Stimulated activated CD4-positive, alpha-beta T cell treated with anti-CD3 and anti-CD28 coated beads, TNF-alpha, amount 100 ng/mL, for 48 hours (primary cell): Measurements from ENCODE around the gene IQCM.
"Not testable (repeated sequence)": the region's sequence is repeated elsewhere in the genome, so short reads cannot be mapped to it uniquely, and the experiment has no call there.

Experiments used
- DNase-seq, 3 donors: peaks; one replicate each; pipeline ENCODE4 v3.0.0-alpha.2; 2020; ENCODE audit warnings: low read depth in 3 of 3

Gene IQCM

DNA sequence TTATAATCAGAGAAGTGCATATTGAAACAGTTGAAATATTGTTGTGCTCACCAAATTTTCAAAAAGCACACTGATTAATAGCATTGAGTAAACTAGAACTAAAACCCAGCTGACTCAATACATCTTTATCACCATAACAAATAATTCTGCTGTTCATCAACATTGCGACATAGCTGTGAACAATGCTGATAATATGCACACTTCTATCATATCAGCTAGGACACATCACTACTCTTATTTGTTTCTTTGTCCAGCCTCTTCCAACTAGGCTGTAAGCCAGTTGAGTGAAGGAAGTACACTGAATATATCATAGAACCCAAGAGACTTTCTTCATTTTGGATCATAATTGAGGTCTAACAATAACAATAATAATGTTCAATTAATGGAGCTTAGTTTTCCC, 349.7 kb downstream of the IQCM start:
- no peak for DNase-seq

- DNase-seq = no peak
Measured at GRCh38 chr4:149443537-149443936, 372.1 kb downstream of the IQCM start.

GRCh38 chr4:149441338-149441737, 374.3 kb downstream of the IQCM start:
- no peak for DNase-seq

DNA sequence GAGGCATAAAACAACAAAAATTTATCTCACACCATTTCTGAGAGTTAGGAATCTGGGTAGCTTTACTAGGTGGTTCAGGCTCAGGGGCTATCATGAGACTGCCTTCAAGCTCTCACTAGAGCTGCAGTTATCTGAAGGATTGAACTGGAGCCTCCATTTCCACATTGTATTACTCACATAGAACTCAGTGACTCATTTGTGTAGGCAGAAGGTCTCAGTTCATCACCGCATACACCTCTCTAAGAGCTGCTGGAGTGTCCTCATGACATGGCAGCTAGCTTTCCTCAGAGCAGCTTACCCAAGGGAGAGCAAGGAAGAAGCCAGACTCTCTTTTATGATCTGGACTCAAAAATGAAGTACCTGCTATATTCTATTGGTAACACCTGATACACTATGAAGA, 389.2 kb downstream of the IQCM start:
- no peak for DNase-seq

DNA sequence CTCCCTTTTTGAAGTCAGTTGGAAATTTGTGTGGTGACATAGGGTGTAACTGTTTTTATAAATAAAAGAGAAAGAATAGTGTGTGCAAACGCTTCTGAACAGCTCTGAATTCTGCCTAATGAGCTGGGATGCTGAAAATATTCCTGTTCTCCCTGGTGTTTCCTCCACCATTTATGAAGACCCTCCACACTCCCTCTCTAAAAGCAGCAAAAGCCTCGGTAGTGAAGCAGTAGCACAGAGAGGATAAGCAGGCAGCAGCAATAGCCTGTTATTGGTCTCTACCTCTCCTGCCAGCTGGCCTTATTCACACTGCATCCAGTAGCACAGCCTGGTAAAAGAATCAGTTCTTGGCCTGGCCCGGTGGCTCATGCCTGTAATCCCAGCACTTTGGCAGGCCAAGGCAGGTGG, 406.1 kb downstream of the IQCM start:
- DNase-seq = no peak

GRCh38 chr4:149409146-149409545, 406.5 kb downstream of the IQCM start:
- DNase-seq = no peak

- no peak for DNase-seq
Measured at GRCh38 chr4:149404143-149404542, 411.5 kb downstream of the IQCM start.

- DNase-seq = no peak
Measured at GRCh38 chr4:149403081-149403480, 412.6 kb downstream of the IQCM start.

- DNase-seq = no peak
Measured at GRCh38 chr4:149398993-149399392, 416.6 kb downstream of the IQCM start.

GRCh38 chr4:149370785-149371420, 444.7 kb downstream of the IQCM start:
- no peak for DNase-seq

- no peak for DNase-seq
Measured at GRCh38 chr4:149370002-149370401, 445.6 kb downstream of the IQCM start.

- DNase-seq = no peak
Measured at GRCh38 chr4:149353241-149353640, 462.4 kb downstream of the IQCM start.

GRCh38 chr4:149349541-149349940, 466.1 kb downstream of the IQCM start:
- DNase-seq = no peak

- DNase-seq = no peak
Measured at GRCh38 chr4:149347139-149347538, 468.5 kb downstream of the IQCM start.

GRCh38 chr4:149345424-149345823, 470.2 kb downstream of the IQCM start:
- DNase-seq = no peak

GRCh38 chr4:149344436-149344835, 471.2 kb downstream of the IQCM start:
- no peak for DNase-seq

DNA sequence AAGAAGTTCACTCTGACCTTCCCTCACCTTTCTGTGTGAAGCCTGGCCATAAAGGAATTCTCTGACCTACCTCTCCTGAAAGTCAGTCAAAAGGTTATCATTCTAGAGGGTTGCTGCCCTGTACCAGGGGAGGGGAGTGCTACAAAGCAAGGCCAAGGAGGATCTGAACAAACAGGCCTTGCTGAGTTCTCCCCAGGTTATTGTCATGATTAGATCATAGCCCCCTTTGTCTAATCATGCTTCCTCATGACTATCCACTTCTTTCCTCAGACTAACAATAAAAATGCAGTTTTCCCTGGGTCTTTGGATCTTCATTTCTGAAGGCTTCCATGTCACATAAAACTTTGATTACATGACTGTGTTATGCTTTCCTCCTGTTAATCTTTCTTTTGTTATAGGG, 472.0 kb downstream of the IQCM start:
- DNase-seq = no peak

- DNase-seq = not testable (repeated sequence)
Measured at GRCh38 chr4:149341117-149341516, 474.5 kb downstream of the IQCM start.

DNA sequence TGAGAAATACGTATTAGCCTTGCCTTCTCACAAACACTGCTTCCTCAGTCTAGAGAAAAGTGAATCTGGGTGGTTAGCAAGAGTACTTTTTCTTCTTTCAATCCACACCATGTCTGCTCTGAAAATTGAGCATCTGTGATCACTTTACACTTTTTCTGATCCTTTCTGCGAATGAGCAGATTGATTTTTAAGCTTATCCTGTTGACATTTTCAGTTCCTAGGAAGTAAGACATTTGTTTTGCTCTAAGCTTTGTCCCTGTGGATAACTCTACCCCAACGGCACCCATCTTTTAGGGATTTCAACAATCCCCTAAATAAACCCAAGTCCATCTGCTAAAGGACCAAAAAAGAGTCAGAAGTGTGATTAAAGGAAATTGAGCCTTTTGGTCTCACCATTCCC, 487.5 kb downstream of the IQCM start:
- no peak for DNase-seq

DNA sequence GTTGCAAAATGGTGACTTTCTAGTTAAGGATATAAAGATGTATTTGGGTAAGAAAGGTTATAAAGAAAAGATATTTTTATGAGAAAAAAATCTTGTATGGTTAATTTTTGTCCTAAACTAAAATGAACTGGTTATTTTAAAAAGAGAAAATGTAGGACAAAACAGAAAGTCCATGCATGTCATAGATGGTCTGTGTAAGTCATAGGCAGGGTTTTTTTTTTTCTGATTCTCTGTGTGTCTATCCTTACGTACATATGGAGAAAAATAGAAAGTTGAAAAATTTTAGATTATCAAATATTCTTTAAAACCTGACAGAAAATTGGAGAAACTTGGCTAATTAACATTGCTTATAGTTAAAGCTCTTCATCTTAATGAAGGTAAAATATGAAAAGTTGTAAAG, 493.4 kb downstream of the IQCM start:
- no peak for DNase-seq

- DNase-seq = no peak
Measured at GRCh38 chr4:149321438-149321837, 494.2 kb downstream of the IQCM start.

DNA sequence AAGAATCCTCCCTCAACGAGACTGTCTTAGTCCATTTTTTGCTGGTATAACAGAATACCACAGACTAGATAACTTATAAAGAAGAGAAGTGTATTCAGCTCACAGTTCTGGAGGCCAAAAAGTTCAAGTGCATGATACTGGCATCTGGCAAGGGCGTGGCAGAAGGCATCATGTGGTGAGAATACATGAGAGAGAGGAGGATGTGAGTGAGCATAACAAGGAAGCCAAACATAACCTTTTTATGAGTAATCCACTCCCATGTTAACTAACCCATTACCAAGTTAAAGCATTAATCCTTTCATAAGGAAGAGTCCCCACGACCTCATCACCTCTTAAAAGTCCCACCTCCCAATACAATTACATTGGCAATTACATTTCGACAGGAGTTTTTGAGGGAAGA, 504.6 kb downstream of the IQCM start:
- no peak for DNase-seq

GRCh38 chr4:149306537-149306936, 509.1 kb downstream of the IQCM start:
- no peak for DNase-seq
